ENCODE results near the gene ABCC10.
"Not testable (repeated sequence)": the region's sequence is repeated elsewhere in the genome, so short reads cannot be mapped to it uniquely, and the experiment has no call there.

ABCC10 gene

DNA sequence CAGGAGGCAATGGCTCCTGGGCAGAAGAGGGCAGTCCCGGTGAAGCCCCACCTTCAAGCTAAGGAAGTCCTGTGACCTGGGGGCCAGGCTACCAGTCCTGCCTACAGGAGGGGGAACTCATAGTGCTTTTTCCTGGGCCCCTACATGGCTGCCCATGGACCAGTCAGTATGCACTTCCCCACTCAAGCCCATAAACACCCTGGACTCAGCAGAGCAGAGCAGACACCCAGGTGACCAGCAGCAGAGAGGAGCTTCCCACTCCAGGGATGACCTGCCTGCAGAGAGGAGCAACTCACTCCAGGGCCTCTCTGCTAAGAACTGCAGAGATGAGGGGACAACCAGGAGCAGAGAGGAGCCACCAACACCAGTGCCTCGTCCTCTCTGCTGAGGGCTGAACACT is 14.3 kb upstream of the ABCC10 start:
- DNase-seq, result no peak

DNA sequence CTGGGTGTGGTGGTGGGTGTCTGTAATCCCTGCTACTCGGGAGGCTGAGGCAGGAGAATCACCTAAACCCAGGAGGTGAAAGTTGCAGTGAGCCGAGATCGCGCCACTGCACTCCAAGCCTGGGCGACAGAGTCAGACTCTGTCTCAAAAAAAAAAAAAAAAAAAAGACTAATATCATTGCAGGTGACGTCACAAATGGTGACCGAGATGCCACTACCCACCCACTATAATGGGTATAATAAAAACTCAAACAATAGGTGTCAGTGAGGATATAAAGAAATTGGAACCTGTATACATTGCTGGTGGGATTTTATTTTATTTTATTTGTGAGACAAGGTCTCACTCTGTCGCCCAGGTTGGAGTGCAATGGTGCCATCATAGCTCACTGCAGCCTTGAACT is 12.1 kb upstream of the ABCC10 start:
- DNase-seq, result not testable (repeated sequence)

DNA sequence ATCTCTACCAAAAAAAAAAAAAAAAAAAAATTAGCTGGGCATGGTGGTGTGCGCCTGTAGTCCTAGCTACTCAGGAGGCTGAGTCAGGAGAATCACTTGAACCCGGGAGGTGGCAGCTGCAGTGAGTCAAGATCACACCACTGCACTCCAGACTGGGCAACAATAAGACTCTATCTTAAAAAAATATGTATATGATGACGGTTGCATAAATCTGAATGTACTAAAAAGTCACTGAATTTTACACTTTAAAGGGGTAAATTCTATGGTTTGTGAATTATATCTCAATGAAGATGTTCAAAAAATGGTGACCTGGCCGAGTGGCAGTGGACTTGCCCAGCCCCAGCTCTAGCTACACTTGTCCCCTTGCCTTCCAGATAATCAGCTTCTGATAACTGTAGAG is 10.4 kb upstream of the ABCC10 start:
- DNase-seq, result no peak

DNA sequence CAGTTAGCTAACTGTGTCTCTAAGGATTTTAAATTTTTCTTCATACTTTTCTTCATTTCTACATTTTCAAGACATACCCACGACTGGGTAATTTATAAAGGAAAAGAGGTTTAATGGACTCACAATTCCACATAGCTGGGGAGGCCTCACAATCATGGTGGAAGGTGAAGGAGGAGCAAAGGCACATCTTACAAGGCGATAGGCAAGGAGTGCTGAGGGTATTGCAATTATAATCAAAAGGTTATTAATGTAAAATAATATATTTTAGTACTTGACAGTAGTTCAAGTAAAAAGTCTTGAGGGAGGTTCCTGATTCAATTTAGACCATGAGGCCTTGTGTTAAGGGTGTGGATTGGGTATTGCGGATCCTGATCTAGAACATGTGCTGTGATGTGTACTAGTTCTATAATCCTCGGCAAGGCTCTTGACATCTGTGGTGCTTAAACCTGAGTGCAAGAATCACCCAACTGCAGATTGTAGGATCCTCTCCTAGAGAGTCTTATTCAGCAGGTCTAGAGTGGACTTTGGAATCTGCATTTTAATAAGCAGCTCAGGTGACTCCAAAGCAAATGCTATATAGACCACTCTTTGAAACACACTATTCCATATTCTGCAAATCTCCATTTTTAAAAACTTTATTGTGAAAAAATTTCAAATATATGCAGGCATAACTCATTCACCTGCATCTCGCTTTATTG is 7.2 kb upstream of the ABCC10 start:
- no peak for DNase-seq

DNA sequence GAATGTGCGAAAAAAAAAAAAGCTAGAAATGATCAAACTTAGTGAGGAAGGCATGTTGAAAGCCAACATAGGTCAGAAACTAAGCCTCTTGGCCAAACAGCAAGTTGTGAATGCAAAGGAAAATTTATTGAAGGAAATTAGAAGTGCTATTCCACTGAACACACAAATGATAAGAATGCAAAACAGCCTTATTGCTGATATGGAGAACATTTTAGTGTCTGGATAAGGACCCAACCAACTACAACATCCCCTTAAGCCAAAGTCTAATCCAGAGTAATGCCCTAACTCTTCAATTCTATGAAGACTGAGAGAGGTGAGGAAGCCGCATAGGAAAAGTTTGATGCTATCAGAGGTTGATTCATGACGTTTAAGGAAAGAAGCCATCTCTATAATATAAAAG is 5.5 kb upstream of the ABCC10 start:
- DNase-seq, result no peak

DNA sequence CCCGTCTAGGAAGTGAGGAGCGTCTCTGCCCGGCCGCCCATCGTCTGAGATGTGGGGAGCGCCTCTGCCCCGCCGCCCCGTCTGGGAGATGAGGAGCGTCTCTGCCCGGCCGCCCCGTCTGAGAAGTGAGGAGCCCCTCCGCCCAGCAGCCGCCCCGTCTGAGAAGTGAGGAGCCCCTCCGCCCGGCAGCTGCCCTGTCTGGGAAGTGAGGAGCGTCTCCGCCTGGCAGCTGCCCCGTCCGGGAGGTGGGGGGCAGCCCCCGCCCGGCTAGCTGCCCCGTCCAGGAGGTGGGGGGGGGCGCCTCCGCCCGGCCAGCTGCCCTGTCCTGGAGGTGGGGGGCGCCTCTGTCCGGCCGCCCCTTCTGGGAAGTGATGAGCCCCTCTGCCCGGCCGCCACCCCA is 2.3 kb upstream of the ABCC10 start:
- not testable (repeated sequence) for DNase-seq

DNA sequence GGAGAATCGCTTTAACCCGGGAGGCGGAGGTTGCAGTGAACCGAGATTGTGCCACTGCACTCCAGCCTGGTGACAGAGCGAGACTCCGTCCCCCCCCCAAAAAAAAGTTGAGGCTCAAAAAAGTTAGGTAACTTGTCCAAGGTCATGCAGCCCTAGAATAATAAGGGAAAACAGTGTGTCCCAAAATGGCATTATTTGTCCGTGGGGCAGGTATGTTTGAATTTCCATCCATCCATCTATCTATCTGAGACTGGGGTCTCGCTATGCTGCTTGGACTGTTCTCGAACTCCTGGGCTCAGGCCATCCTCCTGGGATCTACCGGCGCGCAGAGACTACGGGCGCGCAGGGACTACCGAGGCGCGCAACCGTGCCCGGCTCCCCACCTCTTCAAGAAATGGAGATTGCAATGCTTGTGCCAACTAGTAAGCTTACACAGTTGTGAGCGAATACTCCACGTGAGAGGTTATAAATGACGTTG is 374 bp upstream of the ABCC10 start:
- DNase-seq, result no peak

DNA sequence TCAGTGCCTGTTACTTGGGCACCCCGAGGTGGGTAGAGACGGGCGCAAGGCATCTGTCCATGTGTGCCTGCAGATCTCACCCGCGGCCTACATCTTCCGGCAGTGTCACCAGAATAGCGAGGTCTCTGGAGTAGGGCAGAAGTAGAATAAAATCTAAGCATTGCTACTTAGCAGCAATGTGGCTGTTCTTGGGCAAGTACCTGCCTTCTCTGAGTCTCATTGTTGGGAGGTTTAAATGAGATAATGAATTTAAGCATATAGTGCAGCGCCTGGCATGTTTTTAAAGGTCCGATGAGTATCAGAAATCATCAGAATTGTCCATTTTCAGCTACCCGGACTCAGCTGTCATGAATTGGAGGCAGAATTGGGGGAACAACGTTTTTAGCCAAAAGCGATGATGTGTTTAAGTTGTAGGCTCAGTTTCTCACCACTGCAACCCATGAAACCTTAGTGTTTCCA is 800 bp downstream of the ABCC10 start:
- DNase-seq, result no peak

DNA sequence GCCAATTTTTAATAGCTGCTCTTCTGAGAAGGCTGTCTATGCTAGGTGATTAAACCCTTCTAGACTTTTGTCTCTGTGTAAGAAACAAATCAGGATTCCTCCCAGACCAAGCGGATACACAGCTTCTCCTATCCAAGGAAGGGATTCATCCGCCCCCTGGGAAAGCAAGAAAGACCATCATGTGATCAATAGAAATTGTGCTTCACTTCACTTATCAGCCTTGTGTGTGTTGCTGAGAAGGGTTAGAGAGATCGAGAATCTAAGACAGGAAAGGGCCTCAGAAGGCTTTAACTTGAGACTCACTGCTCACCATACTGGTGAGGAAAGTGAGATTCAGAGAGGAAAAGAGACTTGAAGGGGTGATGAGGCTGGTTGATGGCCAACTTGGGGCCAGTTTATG is 1.5 kb downstream of the ABCC10 start:
- no peak for DNase-seq

DNA sequence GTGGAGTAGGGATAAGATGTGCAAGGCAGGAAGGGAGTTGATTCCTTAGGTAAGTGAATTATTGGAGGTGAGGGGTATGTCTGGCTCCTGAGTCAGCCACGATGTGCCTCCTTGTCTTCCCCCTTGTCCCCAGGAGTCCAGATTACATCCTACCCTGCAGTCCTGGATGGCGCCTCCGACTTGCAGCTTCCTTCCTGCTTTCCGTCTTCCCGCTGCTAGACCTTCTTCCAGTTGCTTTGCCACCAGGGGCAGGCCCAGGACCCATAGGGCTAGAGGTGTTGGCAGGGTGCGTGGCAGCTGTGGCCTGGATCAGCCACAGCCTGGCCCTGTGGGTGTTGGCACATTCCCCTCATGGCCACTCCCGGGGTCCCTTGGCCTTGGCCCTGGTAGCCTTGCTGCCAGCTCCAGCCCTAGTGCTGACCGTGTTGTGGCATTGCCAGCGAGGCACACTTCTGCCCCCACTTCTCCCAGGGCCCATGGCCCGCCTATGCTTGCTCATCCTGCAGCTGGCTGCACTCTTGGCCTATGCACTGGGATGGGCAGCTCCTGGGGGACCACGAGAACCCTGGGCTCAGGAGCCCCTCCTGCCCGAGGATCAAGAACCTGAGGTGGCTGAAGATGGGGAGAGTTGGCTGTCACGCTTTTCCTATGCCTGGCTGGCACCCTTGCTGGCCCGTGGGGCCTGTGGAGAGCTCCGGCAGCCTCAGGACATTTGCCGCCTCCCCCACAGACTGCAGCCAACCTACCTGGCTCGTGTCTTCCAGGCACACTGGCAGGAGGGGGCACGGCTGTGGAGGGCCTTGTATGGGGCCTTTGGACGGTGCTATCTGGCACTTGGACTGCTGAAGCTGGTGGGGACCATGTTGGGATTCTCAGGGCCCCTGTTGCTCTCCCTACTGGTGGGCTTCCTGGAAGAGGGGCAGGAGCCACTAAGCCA is 4.9 kb downstream of the ABCC10 start:
- DNase-seq, result no peak

DNA sequence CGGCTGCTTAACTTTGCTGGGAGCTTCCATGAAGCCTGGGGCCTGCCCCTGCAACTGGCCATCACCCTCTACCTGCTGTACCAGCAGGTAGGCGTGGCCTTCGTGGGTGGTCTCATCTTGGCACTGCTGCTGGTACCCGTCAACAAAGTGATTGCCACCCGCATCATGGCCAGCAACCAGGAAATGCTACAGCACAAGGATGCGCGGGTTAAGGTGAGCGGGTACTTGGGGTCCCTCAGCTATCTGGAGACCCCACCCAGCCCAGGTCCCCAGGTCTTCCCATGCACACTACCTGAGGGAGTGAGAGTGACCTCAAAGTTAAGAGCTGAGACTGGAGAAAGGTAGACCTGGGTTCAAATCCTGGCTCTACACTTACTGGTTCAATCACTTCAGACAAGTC is 5.8 kb downstream of the ABCC10 start:
- DNase-seq, result no peak

DNA sequence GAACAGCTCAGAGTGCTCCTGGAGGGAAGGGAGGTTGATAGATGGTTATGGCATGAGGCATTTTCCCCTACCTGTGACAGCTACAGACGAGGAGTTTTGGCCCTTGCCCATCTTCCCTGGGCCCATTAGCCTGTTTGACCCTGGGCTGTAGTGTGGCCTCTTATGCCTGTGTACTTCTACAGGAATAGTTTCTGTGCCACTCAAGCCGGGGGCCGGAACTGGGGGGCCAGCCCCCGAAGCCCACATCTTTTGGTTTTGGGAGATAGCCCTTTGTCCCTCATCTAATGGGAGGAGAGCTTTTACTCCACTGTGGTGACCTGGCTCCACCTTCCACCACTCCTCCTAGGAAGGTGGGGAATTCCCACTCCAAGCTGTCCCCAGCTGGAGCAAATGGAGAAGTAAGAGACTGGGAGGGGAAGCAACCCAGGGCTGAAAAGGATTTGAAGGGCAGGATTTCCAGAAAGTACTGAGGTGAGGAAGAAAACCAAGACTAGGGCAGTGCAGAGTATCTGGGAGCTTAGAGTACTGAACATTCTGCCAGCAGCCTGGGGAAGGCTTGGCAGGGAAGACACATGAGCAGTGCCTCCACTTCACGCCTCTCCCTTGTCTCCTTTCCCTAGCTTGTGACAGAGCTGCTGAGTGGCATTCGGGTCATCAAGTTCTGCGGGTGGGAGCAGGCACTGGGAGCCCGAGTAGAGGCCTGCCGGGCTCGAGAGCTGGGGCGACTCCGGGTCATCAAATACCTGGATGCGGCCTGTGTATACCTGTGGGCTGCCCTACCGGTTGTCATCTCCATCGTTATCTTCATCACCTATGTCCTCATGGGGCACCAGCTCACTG is 6.9 kb downstream of the ABCC10 start:
- DNase-seq, result no peak

DNA sequence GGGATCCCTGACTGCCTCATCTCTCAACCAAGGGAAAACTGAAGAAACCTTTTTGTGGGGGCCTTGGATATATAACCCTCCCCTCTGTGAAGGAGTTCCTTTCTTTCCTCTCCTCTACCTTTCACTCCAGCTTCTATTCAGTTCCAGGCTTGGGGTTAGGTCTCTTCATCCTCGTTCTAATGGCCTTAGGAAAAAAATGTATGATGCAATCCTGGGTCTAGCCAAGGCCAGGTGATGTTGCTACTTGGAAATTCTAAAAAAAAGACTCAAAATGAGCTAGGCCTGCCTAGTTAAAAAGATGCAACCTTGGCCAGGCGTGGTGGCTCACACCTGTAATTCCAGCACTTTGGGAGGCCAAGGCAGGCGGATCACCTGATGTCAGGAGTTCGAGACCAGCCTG is 7.6 kb downstream of the ABCC10 start:
- DNase-seq, result no peak

DNA sequence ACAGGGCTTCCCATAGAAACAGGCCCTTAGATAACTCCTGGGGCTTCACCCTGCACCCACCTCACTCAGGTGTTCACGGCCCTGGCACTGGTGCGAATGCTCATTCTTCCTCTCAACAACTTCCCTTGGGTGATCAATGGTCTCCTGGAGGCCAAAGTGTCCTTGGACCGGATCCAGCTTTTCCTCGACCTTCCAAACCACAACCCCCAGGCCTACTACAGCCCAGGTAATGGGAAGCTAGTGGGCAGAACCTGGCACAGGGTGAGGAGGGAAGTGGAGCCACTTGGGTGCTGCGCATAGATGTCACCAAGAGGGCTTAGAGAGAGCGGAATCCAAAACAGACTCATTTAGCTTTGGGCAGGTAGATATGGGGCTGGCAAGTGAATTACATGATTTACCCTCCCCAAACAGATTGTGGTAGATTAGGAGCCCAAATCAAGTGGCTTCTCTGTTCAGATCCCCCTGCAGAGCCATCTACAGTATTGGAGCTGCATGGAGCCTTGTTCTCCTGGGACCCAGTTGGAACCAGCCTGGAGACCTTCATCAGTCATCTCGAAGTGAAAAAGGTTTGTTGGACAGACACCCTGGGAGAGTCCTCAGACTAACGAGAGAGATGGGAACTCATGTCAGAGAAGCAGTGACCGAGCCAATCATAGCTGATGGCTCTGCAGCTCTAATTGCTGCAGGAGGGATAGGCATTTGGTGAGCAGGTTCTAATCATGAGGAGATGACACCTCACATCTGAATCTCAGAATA is 8.5 kb downstream of the ABCC10 start:
- no peak for DNase-seq

DNA sequence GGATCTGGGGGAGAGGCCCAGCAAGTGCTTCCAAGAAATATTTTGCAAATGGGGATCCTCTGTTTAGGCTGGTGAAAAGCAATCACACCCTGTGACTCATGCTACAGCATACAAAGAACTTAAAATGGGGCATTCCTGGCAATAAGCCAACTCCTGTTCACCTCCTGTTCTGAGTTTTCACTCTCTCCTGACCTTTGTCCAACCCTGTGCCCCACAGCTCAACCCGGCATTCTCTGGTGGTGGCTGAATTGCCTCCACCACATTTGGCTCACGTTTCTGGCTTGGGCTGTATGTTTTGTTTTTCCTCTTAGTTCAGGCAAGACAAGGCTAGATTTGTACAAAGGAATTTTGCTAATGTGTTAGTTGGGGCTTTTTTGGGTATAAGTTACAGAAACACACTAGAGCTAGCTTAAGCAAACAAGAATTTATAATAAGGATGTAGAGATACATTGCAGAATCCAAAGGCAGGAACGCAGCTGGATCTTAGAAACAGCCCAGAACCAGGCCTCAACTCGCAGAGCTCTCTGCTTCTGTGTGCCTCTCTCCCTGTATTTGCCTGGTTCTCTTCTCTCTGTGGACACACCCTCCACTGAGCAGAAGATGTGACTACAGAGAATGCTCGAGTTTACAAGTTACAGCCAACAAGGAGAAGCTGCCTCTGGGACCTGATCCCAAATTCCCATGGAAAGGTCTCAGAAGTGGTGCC is 9.4 kb downstream of the ABCC10 start:
- no peak for DNase-seq

DNA sequence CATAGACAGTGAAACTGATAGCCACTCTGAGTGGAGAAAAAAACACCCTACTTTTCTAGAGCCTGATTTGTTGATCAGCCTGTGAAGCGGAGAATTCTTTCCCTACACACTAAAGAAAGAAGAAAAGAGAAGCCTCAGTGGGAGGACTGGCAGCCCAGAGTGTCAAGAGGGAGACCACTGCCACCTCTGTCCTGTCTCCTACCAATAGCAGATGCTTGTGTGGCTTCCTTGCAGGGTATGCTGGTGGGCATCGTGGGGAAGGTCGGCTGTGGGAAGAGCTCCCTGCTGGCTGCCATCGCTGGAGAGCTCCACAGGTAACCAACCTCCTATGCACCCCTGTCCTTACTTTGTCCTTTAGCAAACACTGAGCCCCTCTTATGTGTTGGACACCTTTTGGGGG is 10.4 kb downstream of the ABCC10 start:
- DNase-seq, result no peak

DNA sequence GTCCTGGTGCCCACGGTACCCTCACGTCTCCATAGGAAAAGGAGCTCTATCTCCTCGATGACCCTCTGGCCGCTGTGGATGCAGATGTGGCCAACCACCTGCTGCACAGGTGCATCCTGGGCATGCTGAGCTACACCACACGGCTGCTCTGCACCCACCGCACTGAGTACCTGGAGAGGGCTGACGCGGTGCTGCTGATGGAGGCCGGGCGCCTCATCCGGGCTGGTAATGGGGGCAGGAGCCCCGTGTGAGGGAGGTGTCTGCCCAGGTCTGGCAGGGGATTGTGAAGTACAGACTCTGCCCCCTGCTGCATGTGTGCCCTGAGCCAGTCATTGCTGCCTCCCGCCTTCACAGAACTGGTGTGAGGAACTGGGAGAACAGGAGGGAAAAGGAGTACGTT is 15.6 kb downstream of the ABCC10 start:
- no peak for DNase-seq

DNA sequence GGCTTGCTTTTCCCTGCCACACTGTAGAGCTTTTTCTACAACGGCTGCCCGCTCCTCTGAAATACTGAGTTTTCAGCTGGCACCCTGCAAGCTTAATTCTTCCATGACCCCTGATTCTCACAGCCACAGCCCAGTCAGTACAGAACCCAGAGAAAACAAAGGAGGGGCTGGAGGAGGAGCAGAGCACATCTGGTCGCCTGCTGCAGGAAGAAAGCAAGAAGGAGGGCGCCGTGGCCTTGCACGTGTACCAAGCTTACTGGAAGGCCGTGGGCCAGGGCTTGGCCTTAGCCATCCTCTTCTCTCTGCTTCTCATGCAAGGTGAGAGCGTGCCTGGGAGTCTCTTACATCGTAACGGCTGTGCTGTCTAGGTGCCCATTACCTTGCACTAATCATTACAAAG is 16.7 kb downstream of the ABCC10 start:
- no peak for DNase-seq

DNA sequence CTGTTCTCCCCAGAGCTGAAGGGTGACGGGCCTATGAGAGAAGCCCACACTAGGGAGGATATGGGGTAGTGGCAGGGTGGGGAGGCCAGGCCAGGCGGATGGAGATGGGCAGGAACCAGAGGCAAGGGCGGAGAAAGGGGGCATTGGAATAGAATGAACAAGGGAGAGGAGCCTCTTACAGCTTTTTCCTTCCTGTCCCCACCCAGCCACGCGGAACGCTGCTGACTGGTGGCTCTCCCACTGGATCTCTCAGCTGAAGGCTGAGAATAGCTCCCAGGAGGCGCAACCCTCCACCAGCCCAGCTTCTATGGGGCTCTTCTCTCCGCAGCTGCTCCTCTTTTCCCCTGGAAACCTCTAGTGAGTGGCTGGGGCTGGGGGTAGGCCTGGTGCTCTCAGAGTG is 17.2 kb downstream of the ABCC10 start:
- no peak for DNase-seq

DNA sequence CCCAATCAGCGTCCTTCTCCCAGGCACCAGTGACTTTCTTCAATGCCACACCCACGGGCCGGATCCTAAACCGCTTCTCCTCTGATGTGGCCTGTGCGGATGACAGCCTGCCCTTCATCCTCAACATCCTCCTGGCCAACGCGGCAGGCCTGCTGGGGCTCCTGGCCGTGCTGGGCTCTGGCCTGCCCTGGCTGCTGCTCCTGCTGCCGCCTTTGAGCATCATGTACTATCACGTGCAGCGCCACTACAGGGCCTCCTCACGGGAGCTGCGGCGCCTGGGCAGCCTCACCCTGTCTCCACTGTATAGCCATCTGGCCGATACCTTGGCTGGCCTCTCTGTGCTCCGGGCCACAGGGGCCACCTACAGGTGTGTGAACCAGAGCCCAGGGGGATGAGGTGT is 18.2 kb downstream of the ABCC10 start:
- no peak for DNase-seq

DNA sequence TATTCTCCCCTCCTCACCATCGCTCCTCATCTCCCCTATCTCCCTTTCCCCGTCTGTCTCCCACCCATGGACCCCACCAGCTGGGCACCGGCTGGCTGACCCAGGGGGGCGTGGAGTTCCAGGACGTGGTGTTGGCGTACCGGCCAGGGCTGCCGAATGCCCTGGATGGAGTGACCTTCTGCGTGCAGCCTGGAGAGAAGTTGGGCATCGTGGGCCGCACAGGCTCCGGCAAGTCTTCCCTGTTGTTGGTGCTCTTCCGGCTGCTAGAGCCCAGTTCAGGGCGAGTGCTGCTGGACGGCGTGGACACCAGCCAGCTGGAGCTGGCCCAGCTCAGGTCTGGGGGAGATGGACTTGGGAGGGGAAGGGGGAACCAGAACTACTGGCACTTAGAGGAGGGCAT is 20.3 kb downstream of the ABCC10 start:
- no peak for DNase-seq

DNA sequence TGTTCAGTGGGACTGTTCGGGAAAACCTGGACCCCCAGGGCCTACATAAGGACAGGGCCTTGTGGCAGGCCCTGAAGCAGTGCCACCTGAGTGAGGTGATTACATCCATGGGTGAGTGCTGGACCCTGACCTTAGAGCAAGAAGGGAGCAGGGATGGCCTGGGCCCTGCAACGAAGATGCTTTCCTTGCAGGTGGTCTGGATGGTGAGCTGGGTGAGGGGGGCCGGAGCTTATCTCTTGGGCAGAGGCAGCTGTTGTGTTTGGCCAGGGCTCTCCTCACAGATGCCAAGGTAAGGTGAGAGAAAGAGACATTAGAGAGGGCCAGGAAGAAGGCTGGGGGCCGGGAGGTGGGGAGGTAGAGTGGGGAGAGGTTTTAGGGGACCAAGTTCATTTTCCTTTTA is 21.6 kb downstream of the ABCC10 start:
- DNase-seq, result no peak

Data from activated naive CD4-positive, alpha-beta T cell treated with Interleukin-2 at 50 U/mL for 16 hours (primary cell).